Glutamatergic neuron (in vitro differentiated cells): ENCODE results near the gene TAP1. TPM values are rescaled to one million over a fixed set of nuclear protein-coding genes. Genes with fewer than 3 reads are reported as not detected.

Source experiments
- DNase-seq: peaks from one replicate; pipeline ENCODE4 v3.0.0; 2022
- H3K27ac Mint-ChIP-seq: one replicate; pipeline ENCODE4 v1.8.0; 2020; ENCODE audit warnings: mild to moderate bottlenecking, mixed read lengths, inconsistent platforms; ENCODE audit not compliant: unreplicated experiment
- H3K27me3 Mint-ChIP-seq: one replicate; pipeline ENCODE4 v1.8.0; 2020; ENCODE audit warnings: mild to moderate bottlenecking, moderate library complexity, mixed read lengths, inconsistent platforms; ENCODE audit not compliant: unreplicated experiment
- H3K36me3 Mint-ChIP-seq: one replicate; pipeline ENCODE4 v1.8.0; 2020; ENCODE audit warnings: mild to moderate bottlenecking, mixed read lengths, inconsistent platforms; ENCODE audit not compliant: unreplicated experiment
- H3K4me1 Mint-ChIP-seq: one replicate; pipeline ENCODE4 v1.8.0; 2020; ENCODE audit warnings: mild to moderate bottlenecking, low read depth, mixed read lengths, inconsistent platforms; ENCODE audit not compliant: unreplicated experiment
- H3K4me3 Mint-ChIP-seq: one replicate; pipeline ENCODE4 v1.8.0; 2020; ENCODE audit warnings: mild to moderate bottlenecking, mixed read lengths, inconsistent platforms; ENCODE audit not compliant: unreplicated experiment
- H3K9me3 Mint-ChIP-seq: one replicate; pipeline ENCODE4 v1.8.0; 2020; ENCODE audit warnings: mild to moderate bottlenecking, moderate library complexity, mixed read lengths, inconsistent platforms; ENCODE audit not compliant: unreplicated experiment
- CTCF ChIP-seq: fragments of 200-600 bp; sonication (generic); IDR thresholded peaks from one replicate; pipeline ENCODE4 v1.5.0; 2021; ENCODE audit not compliant: partially characterized antibody, unreplicated experiment
- total RNA-seq: library from RNA; stranded (reverse); fragmentation: NEBNext Ultra II Directional; extraction: Animal tissue kit (Norgen Biotek cat#: 25700); gene quantifications from one replicate; pipeline ENCODE4 v1.2.1, GENCODE V29; 2021; ENCODE audit not compliant: unreplicated experiment

TAP1 gene
- total RNA-seq, 1 donor from 2014 or later, result 0.25 TPM

GRCh38 chr6:32803416-32803815 is 50.1 kb downstream of the TAP1 start:
- no peak overlapping the region for H3K4me3 Mint-ChIP-seq
- no peaks in the 10 kb centered on the region for H3K27me3 Mint-ChIP-seq
- no peak overlapping the region for H3K27ac Mint-ChIP-seq

GRCh38 chr6:32799740-32800139 is 53.8 kb downstream of the TAP1 start:
- no peak for DNase-seq
- Mint-ChIP-seq H3K4me1 (peaks cover 3% of the 10 kb centered on the region), H3K4me3 (no peak overlapping the region), H3K36me3 (peaks cover 10% of the 10 kb centered on the region), H3K9me3 (peaks cover 5% of the 10 kb centered on the region), H3K27ac (no peak overlapping the region), H3K27me3 (no peaks in the 10 kb centered on the region)
- no peak for TF ChIP-seq CTCF

More at GRCh38 chr6:32803416-32803815, 50.1 kb downstream of the TAP1 start:
- Mint-ChIP-seq H3K4me1 (no peaks in the 10 kb centered on the region), H3K9me3 (peaks cover 2% of the 10 kb centered on the region), H3K36me3 (peaks cover 7% of the 10 kb centered on the region)
- TF ChIP-seq CTCF, result no peak
- no peak for DNase-seq

- H3K9me3 Mint-ChIP-seq, result peaks cover 5% of the 10 kb centered on the region
- H3K4me3 Mint-ChIP-seq, result no peak overlapping the region
- peaks cover 3% of the 10 kb centered on the region for H3K4me1 Mint-ChIP-seq
- TF ChIP-seq CTCF, result no peak
- no peaks in the 10 kb centered on the region for H3K27me3 Mint-ChIP-seq
- peaks cover 10% of the 10 kb centered on the region for H3K36me3 Mint-ChIP-seq
- no peak overlapping the region for H3K27ac Mint-ChIP-seq
- no peak for DNase-seq
Measured at GRCh38 chr6:32799168-32799567, 54.3 kb downstream of the TAP1 start.

- DNase-seq, result peak; percentile 81
- peak overlapping the region; percentile 54 for H3K4me3 Mint-ChIP-seq
- no peak overlapping the region for H3K27ac Mint-ChIP-seq
- peaks cover 3% of the 10 kb centered on the region for H3K4me1 Mint-ChIP-seq
- H3K36me3 Mint-ChIP-seq, result peaks cover 10% of the 10 kb centered on the region
- H3K27me3 Mint-ChIP-seq, result no peaks in the 10 kb centered on the region
- peaks cover 5% of the 10 kb centered on the region for H3K9me3 Mint-ChIP-seq
- peak; percentile 92 for TF ChIP-seq CTCF
Measured at GRCh38 chr6:32796848-32797776, 56.4 kb downstream of the TAP1 start.

Other genes starting within 250 kb of the TAP1 start
- gene HLA-DQA1, start 216.3 kb downstream of the TAP1 start, total RNA-seq, result not detected
- not detected for gene HLA-DQB1, start 187.0 kb downstream of the TAP1 start, total RNA-seq
- not detected for gene HLA-DQA2, start 112.3 kb downstream of the TAP1 start, total RNA-seq
- not detected for gene HLA-DQB2, start 90.2 kb downstream of the TAP1 start, total RNA-seq
- gene HLA-DOB, start 36.7 kb downstream of the TAP1 start, total RNA-seq, result not detected
- 1.9 TPM for gene TAP2, start 15.0 kb downstream of the TAP1 start, total RNA-seq
- gene PSMB8, start 9.7 kb downstream of the TAP1 start, total RNA-seq, result not detected
- gene PSMB9, start 488 bp upstream of the TAP1 start, total RNA-seq, result not detected
- gene HLA-DMB, start 87.3 kb upstream of the TAP1 start, total RNA-seq, result not detected
- gene HLA-DMA, start 99.4 kb upstream of the TAP1 start, total RNA-seq, result 0.76 TPM
- 213 TPM for gene BRD2, start 114.9 kb upstream of the TAP1 start, total RNA-seq
- 0.69 TPM for gene HLA-DOA, start 155.9 kb upstream of the TAP1 start, total RNA-seq
- 1.0 TPM for gene HLA-DPA1, start 219.9 kb upstream of the TAP1 start, total RNA-seq
- 4.7 TPM for gene HLA-DPB1, start 222.3 kb upstream of the TAP1 start, total RNA-seq